Measurements from ENCODE around the gene LEUTX.
A peak's percentile ranks its signal among the peaks of the same experiment; 100 is the strongest.
"Not testable (repeated sequence)": the region's sequence is repeated elsewhere in the genome, so short reads cannot be mapped to it uniquely, and the experiment has no call there.

Gene LEUTX

DNA sequence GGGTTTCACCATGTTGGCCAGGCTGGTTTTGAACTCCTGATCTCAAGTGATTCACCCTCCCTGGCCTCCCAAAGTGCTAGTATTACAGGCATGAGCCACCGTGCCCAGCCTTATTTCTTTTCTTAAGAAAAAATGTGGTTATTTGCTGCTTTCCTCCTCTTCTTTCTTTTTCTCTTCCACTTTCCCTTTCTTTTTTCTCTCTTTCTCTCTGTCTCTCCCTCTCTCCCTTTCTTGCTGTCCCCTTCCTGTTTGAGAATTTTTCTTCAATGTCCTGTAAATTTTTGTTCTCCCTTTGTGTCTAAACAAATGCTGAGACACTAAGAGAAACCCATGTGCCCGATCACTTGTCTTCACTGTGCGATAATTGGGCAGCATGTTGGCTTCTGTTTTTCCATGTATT, 2.2 kb downstream of the LEUTX start:
- DNase-seq (ENCODE audit: low read depth, low spot score): no peak

- DNase-seq (ENCODE audit: low read depth, low spot score): no peak
These were observed 9.6 kb downstream of the LEUTX start for GRCh38 chr19:39788244-39788643.

DNA sequence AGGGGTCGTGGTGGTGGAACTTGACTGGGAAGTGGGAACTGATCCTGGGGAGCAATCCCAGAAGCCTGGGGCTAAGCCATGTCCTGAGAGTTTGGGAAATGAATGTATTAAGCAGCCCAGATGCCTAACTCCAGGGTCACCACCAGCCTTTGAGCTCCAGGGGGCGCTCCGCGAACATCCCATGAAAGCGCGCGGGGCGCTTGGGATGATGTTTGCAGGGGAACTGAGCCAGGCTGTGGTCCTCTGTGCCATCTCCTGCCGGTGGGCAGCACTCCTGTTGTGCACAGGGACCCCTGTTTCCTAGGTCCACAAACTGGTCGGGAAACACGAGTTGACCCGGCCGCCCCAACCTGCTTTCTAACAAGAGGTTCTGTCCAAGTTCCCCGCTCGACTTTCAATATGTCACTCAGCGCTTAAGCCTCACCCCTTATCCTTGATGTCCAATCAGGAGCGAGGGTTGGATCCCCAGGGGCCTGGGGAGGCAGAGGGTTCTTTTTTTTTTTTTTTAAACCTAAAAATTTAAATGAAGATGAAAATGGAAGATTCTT, 14.4 kb downstream of the LEUTX start:
- peak; percentile 87 for DNase-seq (ENCODE audit: low read depth, low spot score)

DNA sequence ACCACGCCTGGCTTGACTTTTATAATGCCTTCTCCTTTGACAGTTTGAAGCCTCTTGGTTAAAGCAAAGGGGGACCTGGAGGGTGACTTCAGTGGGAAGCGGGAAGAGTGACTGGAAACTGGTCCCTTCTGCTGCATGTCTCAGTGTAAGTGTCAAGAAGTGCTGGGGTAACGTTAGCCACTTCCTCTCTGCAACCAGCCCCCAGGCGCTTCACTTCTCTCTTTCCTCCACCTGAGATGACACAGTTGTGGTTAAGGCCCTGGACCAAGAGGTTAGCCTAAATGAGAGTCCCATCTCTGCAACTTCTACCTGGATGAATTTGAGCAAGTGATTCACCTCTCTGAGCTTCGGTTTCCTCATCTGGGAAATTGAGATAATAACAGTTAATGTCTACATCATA, 16.3 kb downstream of the LEUTX start:
- no peak for DNase-seq (ENCODE audit: low read depth, low spot score)

- no peak for DNase-seq (ENCODE audit: low read depth, low spot score)
These were observed 17.4 kb downstream of the LEUTX start for GRCh38 chr19:39796000-39796498.

GRCh38 chr19:39797083-39797482, 18.4 kb downstream of the LEUTX start:
- no peak for DNase-seq (ENCODE audit: low read depth, low spot score)

DNA sequence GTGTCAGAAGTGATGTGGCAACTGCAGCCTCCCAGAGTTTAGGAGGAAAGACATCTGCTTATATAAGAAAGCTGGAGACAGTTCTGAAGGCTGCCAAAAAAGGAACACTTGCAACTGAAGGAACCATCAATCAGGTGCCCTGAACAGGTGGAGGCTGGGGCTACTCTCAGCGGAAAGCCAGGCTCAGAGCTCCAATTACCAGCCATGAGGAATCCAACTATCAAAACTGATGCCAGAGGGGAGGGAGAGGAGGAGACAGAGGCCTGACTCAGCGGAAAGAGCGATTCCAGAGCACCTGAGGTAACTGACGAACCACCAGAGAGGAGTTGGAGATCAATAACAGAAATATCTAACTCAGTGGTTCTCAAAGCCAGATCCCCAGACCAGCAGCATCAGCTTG, 24.3 kb downstream of the LEUTX start:
- no peak for DNase-seq (ENCODE audit: low read depth, low spot score)

GRCh38 chr19:39805104-39805503, 26.4 kb downstream of the LEUTX start:
- DNase-seq (ENCODE audit: low read depth, low spot score): no peak

GRCh38 chr19:39807846-39808364, 29.3 kb downstream of the LEUTX start:
- no peak for DNase-seq (ENCODE audit: low read depth, low spot score)

GRCh38 chr19:39808688-39809087, 30.0 kb downstream of the LEUTX start:
- DNase-seq (ENCODE audit: low read depth, low spot score): not testable (repeated sequence)

DNA sequence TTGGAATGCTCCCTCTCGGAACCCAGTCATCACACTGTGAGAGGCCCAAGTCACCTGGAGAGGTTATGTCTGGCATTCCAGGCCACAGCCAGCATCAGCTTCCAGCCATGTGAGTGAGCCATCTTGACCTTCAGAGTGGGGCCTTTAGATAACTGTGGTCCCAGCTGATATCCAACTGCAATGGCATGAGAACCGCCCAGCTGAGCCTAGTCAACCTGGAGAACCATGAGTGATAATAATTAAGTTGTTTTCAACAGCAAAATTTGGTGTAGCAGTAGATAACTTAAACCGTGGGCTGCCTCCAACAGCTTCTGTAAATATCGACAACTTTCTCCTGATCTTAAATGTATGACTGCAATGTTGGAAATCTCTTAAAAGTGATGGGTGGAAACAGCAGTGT, 30.7 kb downstream of the LEUTX start:
- no peak for DNase-seq (ENCODE audit: low read depth, low spot score)

DNA sequence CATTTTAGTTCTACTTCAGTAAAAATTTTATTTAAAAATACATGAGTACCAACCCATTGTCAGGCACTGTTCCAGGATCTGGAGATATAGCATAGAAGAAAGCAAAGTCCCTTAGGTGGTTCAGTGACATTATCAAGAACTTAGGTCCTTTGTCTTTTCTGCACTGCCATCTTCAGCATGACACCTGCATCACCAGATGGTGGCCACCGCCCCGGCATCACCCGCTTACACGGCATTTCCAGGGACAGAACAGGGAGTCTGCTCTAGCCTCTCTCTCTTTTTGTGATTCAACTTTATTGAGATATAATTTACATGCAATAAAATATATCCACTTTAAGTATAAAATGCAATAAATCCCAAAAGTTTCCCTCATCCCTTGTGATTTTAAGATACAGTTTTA, 31.8 kb downstream of the LEUTX start:
- no peak for DNase-seq (ENCODE audit: low read depth, low spot score)

DNA sequence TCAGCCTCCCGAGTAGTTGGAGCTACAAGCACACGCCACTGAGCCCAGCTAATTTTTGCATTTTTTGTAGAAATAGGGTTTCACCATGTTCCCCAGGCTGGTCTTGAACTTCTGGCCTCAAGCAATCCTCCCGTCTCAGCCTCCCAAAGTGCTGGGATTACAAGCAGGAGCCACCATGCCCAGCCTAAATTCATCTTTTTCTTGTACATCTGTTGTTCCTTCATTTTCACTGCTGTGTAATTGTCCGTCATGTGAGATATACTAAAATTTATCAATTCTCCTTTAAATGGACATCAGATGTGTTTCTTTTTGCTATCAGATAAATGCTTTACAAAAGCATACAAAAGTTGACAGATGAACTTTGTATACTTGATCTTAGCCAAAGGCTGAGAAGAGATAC, 32.4 kb downstream of the LEUTX start:
- DNase-seq (ENCODE audit: low read depth, low spot score): no peak

DNA sequence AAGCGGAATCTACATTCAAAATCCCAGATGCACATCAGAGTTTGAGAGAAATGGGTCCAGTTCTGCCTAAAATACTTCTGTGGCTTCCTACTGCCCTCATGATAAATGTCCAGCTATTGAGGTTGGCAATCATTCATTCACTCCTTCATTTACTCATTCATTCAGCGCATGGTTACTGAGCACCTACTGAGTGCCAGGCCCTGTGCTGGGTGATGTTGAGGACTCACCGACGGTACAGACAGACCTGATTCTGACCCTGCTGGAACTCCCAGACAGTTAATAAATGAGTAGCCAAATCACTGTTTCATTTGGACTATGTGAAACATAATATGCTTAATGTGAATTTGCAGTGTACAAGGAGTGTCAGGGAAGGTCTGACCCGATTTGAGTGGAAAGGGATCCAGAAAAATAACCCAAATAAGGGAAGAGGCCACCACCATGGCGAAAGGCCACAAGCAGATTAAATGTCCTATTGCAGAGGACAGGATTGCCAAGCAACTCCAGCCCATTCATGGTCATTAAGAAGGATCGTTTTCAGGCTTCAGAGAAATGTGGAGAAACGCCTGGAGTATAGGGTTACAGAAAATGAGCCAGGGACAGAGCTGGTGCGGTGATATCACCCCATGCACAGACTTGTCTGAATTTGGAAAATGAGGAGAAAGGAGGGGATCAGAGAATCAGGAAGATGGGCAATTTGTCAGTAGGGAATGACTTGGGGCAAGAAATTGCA, 34.8 kb downstream of the LEUTX start:
- DNase-seq (ENCODE audit: low read depth, low spot score): no peak

- not testable (repeated sequence) for DNase-seq (ENCODE audit: low read depth, low spot score)
These were observed 35.5 kb downstream of the LEUTX start for GRCh38 chr19:39814111-39814510.

DNA sequence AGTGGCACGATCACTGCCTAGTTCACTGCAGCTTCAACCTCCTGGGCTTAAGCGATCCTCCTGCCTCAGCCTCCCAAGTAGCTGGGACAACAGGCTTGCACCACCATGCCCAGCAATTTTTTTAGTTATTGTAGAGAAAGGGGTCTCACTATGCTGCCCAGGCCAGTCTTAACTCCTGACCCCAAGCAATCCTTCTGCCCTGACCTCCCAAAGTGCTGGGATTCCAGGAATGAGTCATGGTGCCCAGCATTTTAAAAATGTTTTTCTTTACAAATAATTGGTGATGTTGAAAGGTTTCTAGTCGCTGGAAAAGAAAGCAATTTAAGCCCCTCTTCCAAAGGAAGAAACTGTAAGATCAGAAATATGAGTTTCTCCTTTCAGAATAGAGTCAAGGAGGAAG, 35.9 kb downstream of the LEUTX start:
- DNase-seq (ENCODE audit: low read depth, low spot score): no peak

GRCh38 chr19:39816287-39817048, 37.8 kb downstream of the LEUTX start:
- no peak for DNase-seq (ENCODE audit: low read depth, low spot score)

GRCh38 chr19:39817888-39818561, 39.4 kb downstream of the LEUTX start:
- DNase-seq (ENCODE audit: low read depth, low spot score): no peak

- DNase-seq (ENCODE audit: low read depth, low spot score): no peak
These were observed 40.0 kb downstream of the LEUTX start for GRCh38 chr19:39818626-39819097.

DNA sequence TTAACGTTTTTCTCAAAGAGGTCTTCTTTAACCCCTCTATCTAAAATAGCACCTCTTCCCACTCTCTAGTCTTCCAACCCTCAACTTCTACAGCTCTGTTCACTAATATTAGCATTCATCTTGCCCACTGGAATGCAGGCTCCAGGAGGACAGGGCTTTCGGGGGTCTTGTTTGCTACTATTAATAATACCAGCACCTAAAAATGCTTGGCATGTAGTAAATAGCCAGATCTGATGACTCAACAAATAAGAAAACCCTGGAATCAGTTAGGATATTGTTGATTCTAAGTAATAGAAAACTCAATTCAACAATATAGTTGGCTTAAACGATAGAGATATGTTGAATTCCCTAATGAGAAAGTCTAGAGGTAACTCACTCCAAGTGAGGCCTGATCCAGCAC, 41.1 kb downstream of the LEUTX start:
- no peak for DNase-seq (ENCODE audit: low read depth, low spot score)

GRCh38 chr19:39820696-39821095, 42.0 kb downstream of the LEUTX start:
- DNase-seq (ENCODE audit: low read depth, low spot score): no peak

- DNase-seq (ENCODE audit: low read depth, low spot score): peak; percentile 21
These were observed 45.0 kb downstream of the LEUTX start for GRCh38 chr19:39823686-39824085.

All from astrocyte of the hippocampus (primary cell).